Muscle layer of duodenum (tissue), 2 donors: ENCODE results near the gene ACTC1.
"Not testable (repeated sequence)": the region's sequence is repeated elsewhere in the genome, so short reads cannot be mapped to it uniquely, and the experiment has no call there.

Experiments used
- H3K27ac ChIP-seq: one replicate; pipeline ENCODE4 v1.7.0; 2013; ENCODE audit warnings: mild to moderate bottlenecking, low read length
- H3K27me3 ChIP-seq: one replicate; pipeline ENCODE4 v1.7.0; 2013; ENCODE audit warnings: low read depth, mild to moderate bottlenecking, control low read depth, low read length
- H3K36me3 ChIP-seq, 2 donors: one replicate each; pipeline ENCODE4 v1.7.0; 2013; ENCODE audit warnings: low read length in 2 of 2, control low read depth in 1 of 2, mild to moderate bottlenecking in 1 of 2; ENCODE audit not compliant: insufficient read depth in 2 of 2, control insufficient read depth in 1 of 2
- H3K4me1 ChIP-seq, 2 donors: one replicate each; pipeline ENCODE4 v1.7.0; 2013; ENCODE audit warnings: low read length in 2 of 2, mild to moderate bottlenecking in 2 of 2, control low read depth in 1 of 2, moderate library complexity in 1 of 2; ENCODE audit not compliant: insufficient read depth in 2 of 2, control insufficient read depth in 1 of 2
- H3K4me3 ChIP-seq, 2 donors: one replicate each; pipeline ENCODE4 v1.7.0; 2013; ENCODE audit warnings: low read length in 2 of 2, low read depth in 1 of 2, mild to moderate bottlenecking in 1 of 2
- H3K9me3 ChIP-seq, 2 donors: one replicate each; pipeline ENCODE4 v1.7.0; 2013; ENCODE audit warnings: low read length in 2 of 2, control low read depth in 1 of 2, mild to moderate bottlenecking in 1 of 2; ENCODE audit not compliant: control insufficient read depth in 1 of 2
- donor health status: healthy.

Gene ACTC1

DNA sequence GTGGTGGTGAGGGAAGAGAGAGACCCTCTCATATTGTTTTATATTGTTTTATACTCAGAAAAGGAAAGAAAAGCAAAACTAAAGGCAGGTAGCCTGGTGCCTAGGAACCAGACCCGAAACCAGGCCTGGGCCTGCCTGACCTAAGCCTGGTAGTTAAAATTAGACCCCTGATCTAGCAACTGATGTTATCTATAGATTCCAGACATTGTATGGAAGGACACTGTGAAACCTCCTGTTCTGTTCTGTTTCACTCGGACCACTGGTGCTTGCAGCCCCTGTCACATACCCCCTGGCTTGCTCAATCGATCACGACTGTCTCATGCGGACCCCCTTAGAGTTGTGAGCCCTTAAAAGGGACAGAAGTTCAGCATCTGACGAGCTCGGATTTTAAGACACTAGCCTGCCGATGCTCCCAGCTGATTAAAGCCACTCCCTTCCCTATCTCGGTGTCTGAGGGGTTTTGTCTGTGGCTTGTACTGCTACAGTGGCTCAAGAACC is 17.6 kb upstream of the ACTC1 start:
- not testable (repeated sequence) for H3K4me1 ChIP-seq, H3K4me3 ChIP-seq, H3K27me3 ChIP-seq, H3K9me3 ChIP-seq, H3K36me3 ChIP-seq, H3K27ac ChIP-seq

DNA sequence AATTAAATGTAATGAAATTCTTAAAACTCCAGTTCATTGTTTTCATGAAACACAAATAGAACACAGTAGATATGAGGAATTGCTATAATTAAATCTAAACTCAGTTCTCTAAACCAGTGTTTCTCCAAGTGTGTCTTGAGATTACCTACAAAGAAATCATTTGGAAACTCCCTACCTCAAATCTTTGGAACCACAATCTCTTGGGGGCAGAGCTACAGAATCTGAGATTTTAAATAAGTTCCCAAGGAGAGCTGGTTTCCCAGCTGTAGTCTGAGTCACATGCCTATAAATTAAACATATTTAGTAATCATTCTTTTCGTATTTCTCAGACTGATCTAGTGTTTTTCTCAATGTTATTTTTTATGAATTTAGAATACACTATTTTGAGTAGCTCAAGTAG is 17.0 kb upstream of the ACTC1 start:
- Histone ChIP-seq H3K9me3 (no peaks in the 10 kb centered on the region), H3K36me3 (no peaks in the 10 kb centered on the region), H3K27me3 (no peaks in the 10 kb centered on the region), H3K27ac (no peak overlapping the region), H3K4me3 (no peak overlapping the region), H3K4me1 (no peaks in the 10 kb centered on the region)

DNA sequence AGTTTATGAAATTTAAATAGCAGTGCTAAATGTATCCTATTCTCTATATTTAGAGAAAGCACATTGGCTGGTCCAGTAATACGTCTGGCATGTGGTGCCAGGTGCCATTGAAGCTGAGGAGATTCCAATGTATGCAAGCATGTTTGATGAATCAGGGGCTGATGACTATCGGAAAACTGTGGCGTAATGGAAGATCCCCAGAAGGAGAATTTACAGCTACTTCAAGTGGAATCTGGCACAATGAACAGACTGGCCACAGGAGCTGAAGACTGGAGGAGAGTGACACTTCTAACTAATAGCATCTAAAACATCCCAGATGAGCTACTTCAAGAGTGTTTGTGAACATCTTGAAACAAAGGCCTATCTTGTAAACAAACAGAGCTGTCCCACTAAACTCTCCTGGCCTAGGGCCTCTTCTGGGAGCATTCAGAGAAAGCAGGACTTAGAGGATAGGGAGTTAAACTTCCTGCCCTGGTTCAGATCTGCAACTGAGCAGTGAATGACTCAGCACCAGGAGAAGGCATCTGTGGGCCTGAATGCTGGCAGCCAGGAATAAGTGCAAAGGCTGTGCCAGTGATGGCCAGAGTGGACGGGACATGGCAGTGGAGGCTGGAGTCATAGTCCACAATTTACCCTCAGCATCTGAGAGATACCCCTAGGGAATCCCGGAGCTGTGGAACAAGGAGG is 15.2 kb upstream of the ACTC1 start:
- H3K4me1 ChIP-seq = no peaks in the 10 kb centered on the region
- no peak overlapping the region for H3K27ac ChIP-seq
- H3K36me3 ChIP-seq = no peaks in the 10 kb centered on the region
- H3K9me3 ChIP-seq = no peaks in the 10 kb centered on the region
- H3K27me3 ChIP-seq = no peaks in the 10 kb centered on the region
- no peak overlapping the region for H3K4me3 ChIP-seq

DNA sequence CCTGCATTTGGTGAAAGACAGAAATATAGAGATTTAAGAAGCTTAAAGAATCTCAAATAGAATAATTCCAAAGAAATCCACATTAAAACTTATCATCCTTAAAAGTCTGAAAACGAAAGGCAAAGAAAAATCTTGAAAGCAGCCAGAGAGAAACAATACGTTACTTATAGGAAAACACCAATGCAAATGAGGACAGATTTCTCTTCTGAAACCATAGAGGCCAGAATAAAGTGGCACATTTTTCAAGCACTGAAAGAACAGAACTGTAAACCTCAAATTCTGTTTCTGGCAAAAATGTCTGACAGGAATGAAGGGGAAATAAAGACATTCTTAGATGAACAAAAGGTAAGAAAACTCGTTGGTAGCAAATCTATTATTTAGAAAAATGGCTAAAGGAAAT is 13.8 kb upstream of the ACTC1 start:
- H3K4me1 ChIP-seq = no peaks in the 10 kb centered on the region
- no peaks in the 10 kb centered on the region for H3K9me3 ChIP-seq
- no peaks in the 10 kb centered on the region for H3K36me3 ChIP-seq
- no peak overlapping the region for H3K27ac ChIP-seq
- H3K4me3 ChIP-seq = no peak overlapping the region
- no peaks in the 10 kb centered on the region for H3K27me3 ChIP-seq

DNA sequence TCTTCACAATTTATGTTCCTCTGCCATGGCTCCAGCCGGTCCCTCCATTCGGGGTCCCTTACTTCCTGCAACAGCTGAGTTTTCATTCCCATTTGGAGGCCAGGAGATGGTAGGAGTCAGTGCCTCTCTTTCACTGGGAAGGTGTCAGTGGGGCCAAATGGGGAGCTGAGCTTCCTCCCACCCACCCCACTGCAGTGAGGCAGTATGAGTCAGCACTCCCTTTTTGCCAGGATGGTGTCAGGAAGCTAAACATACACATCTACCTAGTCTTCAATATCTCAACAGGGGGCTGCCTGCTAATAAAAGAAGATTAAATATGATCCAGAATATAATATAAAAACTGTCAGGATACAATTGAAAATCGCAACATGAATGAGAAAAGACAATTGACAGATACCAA is 12.7 kb upstream of the ACTC1 start:
- H3K4me3 ChIP-seq = no peak overlapping the region
- H3K4me1 ChIP-seq = no peaks in the 10 kb centered on the region
- no peaks in the 10 kb centered on the region for H3K27me3 ChIP-seq
- no peaks in the 10 kb centered on the region for H3K9me3 ChIP-seq
- H3K36me3 ChIP-seq = no peaks in the 10 kb centered on the region
- no peak overlapping the region for H3K27ac ChIP-seq

DNA sequence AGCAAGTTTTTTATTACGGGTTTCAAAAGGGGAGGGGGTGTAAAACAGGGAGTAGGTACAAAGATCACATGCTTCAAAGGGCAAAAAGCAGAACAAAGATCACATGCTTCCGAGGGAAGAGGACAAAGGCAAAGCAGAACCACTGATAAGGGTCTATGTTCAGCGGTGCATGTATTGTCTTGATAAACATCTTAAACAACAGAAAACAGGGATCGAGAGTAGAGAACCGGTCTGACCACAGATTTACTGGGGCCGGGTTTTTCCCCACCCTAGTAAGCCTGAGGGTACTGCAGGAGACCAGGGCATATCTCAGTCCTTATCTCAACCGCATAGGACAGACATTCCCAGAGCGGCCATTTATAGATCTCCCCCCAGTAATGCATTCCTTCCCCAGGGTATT is 11.9 kb upstream of the ACTC1 start:
- H3K4me1 ChIP-seq, H3K36me3 ChIP-seq, H3K9me3 ChIP-seq, H3K27me3 ChIP-seq, H3K4me3 ChIP-seq, H3K27ac ChIP-seq: not testable (repeated sequence)

DNA sequence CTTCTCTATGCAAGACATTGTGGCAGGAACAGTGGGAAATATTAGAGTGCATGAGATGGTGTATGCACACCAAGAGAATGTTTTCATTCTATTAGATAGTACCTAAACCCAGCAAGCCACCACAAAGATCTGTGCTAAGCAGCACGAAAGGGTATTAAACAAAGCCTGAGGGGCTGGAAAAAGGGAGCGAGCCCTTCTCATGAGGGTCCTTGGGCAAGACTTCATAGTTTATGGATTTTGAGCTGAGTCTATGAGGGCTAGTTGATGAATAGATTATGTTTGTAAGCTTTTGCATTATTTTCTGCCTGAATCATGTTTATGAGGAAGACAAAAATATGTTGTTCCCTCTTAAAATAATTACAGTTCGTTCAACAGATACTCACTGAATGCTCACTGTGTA is 9.4 kb upstream of the ACTC1 start:
- H3K4me1 ChIP-seq = no peaks in the 10 kb centered on the region
- H3K27ac ChIP-seq = no peak overlapping the region
- no peaks in the 10 kb centered on the region for H3K27me3 ChIP-seq
- H3K9me3 ChIP-seq = no peaks in the 10 kb centered on the region
- H3K4me3 ChIP-seq = no peak overlapping the region
- H3K36me3 ChIP-seq = no peaks in the 10 kb centered on the region

DNA sequence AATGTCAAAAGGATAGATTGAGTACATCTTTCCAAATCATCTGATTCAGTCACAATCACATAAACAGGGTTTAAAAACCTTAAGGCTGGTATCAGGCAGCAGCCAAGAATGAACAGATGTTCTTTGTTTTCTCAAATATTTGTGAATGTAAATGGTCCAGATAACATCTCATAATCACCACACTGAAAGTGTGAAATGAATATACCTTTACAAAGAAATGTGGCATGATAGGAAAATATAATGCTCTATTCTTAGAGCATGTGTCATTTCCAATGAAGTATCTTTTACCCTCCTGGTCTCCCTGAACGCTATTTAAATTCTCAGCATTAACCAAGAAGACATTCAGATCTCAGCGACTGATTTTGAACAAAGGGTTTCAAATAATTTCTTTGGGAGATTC is 8.8 kb upstream of the ACTC1 start:
- Histone ChIP-seq H3K27ac (no peak overlapping the region), H3K9me3 (no peaks in the 10 kb centered on the region), H3K4me3 (no peak overlapping the region), H3K36me3 (no peaks in the 10 kb centered on the region), H3K4me1 (no peaks in the 10 kb centered on the region), H3K27me3 (no peaks in the 10 kb centered on the region)

DNA sequence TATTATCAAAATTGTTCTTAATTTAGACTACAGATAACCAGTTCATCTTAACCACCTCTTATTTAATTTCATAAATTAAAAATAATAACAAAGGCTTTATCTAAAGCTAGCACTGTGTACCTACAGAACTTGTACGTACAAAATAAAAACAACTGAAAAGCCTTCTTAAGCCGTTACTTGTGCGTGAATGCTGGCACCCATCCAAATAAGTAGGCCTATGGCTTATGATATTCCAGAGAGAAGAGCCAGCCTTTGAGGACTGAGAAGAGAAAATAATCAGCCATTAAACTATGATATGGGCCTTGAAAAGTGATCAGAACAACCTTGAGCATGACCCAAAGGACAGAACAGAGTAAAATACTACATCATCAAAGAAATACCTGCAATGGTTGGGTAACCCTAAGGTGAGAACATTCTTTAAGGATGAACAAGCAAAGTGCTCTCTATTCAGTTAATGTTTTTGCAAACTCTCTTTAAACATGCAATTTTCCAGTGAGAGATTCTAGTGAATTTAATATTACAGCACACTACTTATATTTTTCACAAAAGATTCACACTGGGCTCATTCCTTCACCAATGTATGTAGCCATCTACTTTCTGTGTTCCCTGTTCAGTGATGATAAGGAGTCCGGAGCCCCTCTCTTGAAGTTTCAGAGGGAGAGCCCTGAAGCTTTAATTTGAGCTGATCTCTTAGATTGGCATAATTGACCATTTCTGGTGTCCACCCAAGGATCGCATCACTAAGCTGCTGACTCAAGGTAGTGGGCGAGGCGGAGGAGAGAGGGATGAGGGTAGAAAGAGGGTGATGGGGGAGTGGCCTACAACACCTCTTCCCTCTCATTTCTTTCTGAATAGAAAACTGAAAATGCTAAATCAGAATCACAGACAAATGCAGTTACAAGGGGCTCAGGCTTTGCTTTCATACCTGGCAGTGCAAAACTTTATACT is 7.7 kb upstream of the ACTC1 start:
- Histone ChIP-seq H3K27ac (no peak overlapping the region), H3K27me3 (no peaks in the 10 kb centered on the region), H3K36me3 (no peaks in the 10 kb centered on the region), H3K9me3 (no peaks in the 10 kb centered on the region), H3K4me1 (no peaks in the 10 kb centered on the region), H3K4me3 (no peak overlapping the region)

DNA sequence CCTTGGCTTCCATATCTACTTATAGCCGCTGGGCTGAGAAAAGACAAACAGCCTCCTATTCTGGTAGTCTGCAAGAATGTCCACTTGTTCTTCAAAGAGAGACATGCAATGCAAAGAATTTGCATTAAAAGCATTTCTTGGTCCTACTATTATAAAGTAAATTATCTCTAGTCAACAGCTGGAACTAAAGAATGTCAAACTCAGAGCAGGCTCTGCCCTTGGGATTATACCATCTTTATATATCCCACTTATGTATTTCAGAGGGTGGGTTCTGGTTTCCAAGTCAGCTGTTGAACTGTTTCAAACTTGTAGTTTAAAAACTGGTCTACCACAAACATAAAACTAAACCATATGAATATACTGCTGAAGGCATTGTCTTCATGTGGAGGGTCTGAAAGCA is 7.0 kb upstream of the ACTC1 start:
- H3K27ac ChIP-seq = no peak overlapping the region
- H3K4me3 ChIP-seq = no peak overlapping the region
- no peaks in the 10 kb centered on the region for H3K9me3 ChIP-seq
- H3K36me3 ChIP-seq = no peaks in the 10 kb centered on the region
- no peaks in the 10 kb centered on the region for H3K27me3 ChIP-seq
- H3K4me1 ChIP-seq = no peaks in the 10 kb centered on the region

DNA sequence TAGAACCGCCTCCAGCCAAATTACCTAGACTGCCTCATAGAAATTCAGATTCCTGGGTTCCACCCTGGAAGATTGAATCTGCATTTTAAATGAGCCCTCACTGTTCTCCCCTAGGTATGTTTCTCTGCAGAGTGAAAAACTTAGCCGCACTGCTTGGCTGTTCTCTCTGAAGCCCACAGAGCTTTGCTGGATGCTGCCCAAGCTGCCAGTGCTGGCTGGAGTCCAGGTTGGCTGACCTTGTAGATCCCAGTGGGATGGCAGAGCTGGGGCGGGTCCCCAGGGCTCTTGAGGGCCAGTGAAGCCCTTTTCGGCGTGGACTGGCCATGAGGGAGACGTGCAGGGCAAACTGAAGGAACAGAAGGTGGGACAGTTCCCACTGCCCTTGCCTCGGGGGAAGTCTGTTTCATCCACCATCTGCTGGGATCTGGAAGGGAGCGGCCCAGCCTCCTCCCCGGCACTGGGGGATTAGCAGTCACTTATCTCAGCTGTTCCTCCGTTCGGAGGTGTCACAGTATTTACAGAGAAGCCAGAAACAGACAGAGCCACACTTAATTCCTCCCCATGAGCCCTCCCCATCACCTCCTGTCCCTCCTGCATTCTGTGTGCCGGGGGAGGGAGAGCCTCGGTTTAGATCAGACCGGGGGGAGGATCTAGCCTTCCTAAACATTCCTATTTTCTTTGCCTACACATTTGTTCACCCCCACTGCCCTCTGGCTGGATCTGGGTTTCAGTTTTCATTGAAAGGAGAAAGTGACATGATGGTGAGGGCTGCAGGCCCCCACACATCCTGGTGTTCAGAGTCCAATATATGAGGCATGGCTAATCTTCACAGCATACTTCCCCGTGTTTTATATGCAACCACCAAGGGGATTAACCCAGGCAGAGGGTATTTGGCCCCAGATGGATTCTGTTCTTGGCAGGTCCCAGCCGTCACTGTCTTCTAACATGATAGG is 4.1 kb upstream of the ACTC1 start:
- H3K27ac ChIP-seq = no peak overlapping the region
- H3K4me3 ChIP-seq = no peak overlapping the region

More for the DNA sequence above, 4.1 kb upstream of the ACTC1 start:
- Histone ChIP-seq H3K4me1 (peaks cover 0 to 8% of the 10 kb centered on the region in 2 donors), H3K9me3 (no peaks in the 10 kb centered on the region), H3K36me3 (no peaks in the 10 kb centered on the region), H3K27me3 (peaks cover 11% of the 10 kb centered on the region)
